GM12864 (cell line): ENCODE measurements around the gene PRODH2.

Source experiments
- DNase-seq: peaks from one replicate; pipeline ENCODE4 v3.0.0-alpha.2; 2011; ENCODE audit warnings: low read depth
- H3K4me3 ChIP-seq: 2 replicates; pipeline ENCODE4 v1.5.1; 2011; ENCODE audit warnings: mild to moderate bottlenecking, low read depth, low read length, control low read depth
- CTCF ChIP-seq: IDR thresholded peaks from 2 replicates; pipeline ENCODE4 v1.5.1; 2011; ENCODE audit warnings: low read depth, mild to moderate bottlenecking, moderate library complexity, low read length, control low read depth, inconsistent platforms; ENCODE audit errors: missing control alignments

Gene PRODH2

DNA sequence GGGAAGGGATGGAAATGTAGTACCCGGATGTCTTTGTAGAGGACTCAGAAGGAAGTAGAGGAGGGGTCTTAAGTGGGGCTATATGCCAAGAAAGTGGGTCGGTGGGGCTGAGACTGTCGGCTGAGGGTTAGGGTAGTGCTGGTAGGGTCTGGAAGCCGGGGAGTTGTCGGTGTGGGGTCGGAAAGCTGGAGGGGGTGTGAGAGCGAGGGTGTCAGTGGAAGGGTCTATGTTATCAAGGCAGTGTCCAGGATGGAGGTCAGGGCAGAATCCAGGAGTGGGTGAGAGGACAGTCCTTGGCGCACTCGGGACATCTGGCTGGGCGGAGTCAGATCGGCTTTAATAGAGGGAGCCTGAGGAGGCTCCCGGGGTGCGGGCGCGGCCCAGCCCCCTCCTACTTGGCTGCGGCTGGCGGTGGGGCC, 57.5 kb downstream of the PRODH2 start:
- no peak overlapping the region for H3K4me3 ChIP-seq
- no peak for TF ChIP-seq CTCF
- no peak for DNase-seq

DNA sequence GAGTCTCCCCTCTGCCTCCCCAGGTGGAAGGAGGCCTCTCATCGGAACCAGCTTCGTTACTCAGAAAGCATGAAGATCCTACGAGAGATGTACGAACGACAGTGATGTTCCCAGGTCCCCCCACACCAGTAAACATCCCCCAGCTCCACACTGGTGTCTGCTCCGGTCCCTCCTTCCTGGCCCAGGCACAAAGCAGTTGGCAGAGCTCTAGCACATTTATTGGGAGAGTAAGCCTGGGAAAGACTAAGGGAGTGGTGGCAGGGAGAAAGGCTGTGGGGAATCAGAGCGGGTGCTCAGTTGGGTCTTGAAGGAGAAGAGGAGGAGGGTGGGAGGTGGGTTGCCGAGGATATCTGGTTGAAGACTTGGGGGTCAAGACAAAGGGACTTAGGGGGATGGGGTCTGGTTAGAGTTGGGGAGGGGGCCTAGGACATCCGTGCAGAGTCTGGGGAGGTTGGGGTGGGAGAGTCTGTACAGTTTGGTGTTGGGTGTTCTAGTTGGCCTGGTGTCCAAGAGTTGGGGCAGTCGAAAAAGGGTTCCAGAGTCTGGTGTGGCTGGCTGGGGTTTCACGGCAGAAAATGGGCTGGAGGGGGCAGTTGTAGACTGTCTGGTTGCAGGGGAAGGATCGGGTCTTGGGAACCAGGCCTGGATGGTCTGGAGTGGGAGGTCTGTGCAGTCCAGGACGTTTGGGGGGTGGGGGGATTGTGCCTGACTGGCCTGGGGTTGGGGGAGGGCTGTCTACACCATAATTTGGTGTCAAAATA, 58.1 kb downstream of the PRODH2 start:
- DNase-seq = no peak
- TF ChIP-seq CTCF = no peak
- no peak overlapping the region for H3K4me3 ChIP-seq

- no peak overlapping the region for H3K4me3 ChIP-seq
- TF ChIP-seq CTCF = no peak
- no peak for DNase-seq
These were observed 58.8 kb downstream of the PRODH2 start for GRCh38 chr19:35753634-35754369.

DNA sequence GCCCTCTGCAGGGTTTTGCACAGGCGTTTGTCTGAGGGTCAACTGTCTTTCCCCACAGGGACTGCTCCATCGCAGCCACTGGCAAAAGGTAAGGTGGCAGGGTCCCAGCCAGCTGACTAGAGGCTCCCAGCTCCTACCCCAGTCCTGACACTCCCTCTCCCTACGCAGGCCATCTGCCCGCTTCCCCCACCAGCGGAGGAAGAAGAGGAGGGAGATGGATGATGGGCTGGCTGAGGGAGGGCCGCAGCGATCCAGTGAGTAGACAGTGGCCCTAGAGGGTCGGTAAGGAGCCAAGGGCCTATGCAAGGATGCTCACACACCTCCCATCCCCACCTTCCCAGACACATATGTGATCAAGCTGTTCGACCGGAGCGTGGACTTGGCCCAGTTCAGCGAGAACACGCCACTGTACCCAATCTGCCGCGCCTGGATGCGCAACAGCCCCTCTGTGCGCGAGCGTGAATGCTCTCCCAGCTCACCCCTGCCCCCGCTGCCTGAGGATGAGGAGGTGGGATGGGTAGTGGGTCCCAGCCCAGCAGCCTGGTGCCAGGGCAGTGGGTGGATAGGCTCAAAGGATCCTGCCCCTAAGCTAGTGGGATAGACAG, 59.8 kb downstream of the PRODH2 start:
- no peak overlapping the region for H3K4me3 ChIP-seq
- DNase-seq = no peak
- no peak for TF ChIP-seq CTCF

- H3K4me3 ChIP-seq = no peak overlapping the region
- no peak for DNase-seq
- TF ChIP-seq CTCF = no peak
These were observed 60.6 kb downstream of the PRODH2 start for GRCh38 chr19:35751839-35752745.

GRCh38 chr19:35750167-35750566, 62.5 kb downstream of the PRODH2 start:
- H3K4me3 ChIP-seq = no peak overlapping the region
- TF ChIP-seq CTCF = no peak
- DNase-seq = no peak
